Measurements from ENCODE around the gene NRXN3. TPM values are rescaled to one million over a fixed set of nuclear protein-coding genes. Genes with fewer than 3 reads are reported as not detected.

NRXN3 gene
- total and polyA plus RNA-seq, 4 donors, result 0.07 to 1.2 (median 0.23) TPM

GRCh38 chr14:79332504-79333197 lies 1162.5 kb downstream of the NRXN3 start:
- H3K9ac ChIP-seq (ENCODE audit: low read depth in 1 of 2, low read length in 2 of 2), result no peak overlapping the region
- TF ChIP-seq HNF4A (conservative IDR thresholded peaks at IDR 0.05) (no peak), NR2F2 (IDR thresholded peaks at IDR 0.05) (no peak), FOXA1 (IDR thresholded peaks at IDR 0.05) (no peak), ATF3 (IDR thresholded peaks at IDR 0.05) (no peak), ZBTB33 (IDR thresholded peaks at IDR 0.05) (no peak), MAX (IDR thresholded peaks at IDR 0.05) (no peak), EGR1 (IDR thresholded peaks at IDR 0.05; ENCODE audit: low read depth in 2 of 2) (no peak), HNF4G (IDR thresholded peaks at IDR 0.05) (no peak), JUND (IDR thresholded peaks at IDR 0.05) (no peak), GABPA (IDR thresholded peaks at IDR 0.05 in 1 of 2, conservative IDR thresholded peaks at IDR 0.05 in 1 of 2) (no peak)
- 40% methylated on average over 7 of the region's 7 CpGs for WGBS
- H3K36me3 ChIP-seq (ENCODE audit: control insufficient read depth in 4 of 4, insufficient read depth in 3 of 4, low read depth in 1 of 4, low read length in 3 of 4), result no peaks in the 10 kb centered on the region
- no peaks in the 10 kb centered on the region for H3K9me3 ChIP-seq (ENCODE audit: control insufficient read depth in 4 of 4, low read length in 3 of 4)
- H3K27me3 ChIP-seq (ENCODE audit: control insufficient read depth in 4 of 4, insufficient read depth in 4 of 4, low read length in 3 of 4), result no peaks in the 10 kb centered on the region
- H3K27ac ChIP-seq (ENCODE audit: low read depth in 1 of 2, low read length in 2 of 2), result no peak overlapping the region
- H3K4me1 ChIP-seq (ENCODE audit: control insufficient read depth in 4 of 4, insufficient read depth in 4 of 4, low read length in 3 of 4), result no peaks in the 10 kb centered on the region
- H3K4me3 ChIP-seq (ENCODE audit: low read depth in 1 of 3, low read length in 3 of 3), result no peak overlapping the region
- no peak for DNase-seq (ENCODE audit: low spot score)

GRCh38 chr14:79333198-79333546 lies 1163.0 kb downstream of the NRXN3 start:
- Histone ChIP-seq H3K36me3 (ENCODE audit: control insufficient read depth in 4 of 4, insufficient read depth in 3 of 4, low read depth in 1 of 4, low read length in 3 of 4) (no peaks in the 10 kb centered on the region), H3K27ac (ENCODE audit: low read depth in 1 of 2, low read length in 2 of 2) (no peak overlapping the region), H3K4me3 (ENCODE audit: low read depth in 1 of 3, low read length in 3 of 3) (no peak overlapping the region), H3K9ac (ENCODE audit: low read depth in 1 of 2, low read length in 2 of 2) (no peak overlapping the region), H3K27me3 (ENCODE audit: control insufficient read depth in 4 of 4, insufficient read depth in 4 of 4, low read length in 3 of 4) (no peaks in the 10 kb centered on the region), H3K9me3 (ENCODE audit: control insufficient read depth in 4 of 4, low read length in 3 of 4) (no peaks in the 10 kb centered on the region), H3K4me1 (ENCODE audit: control insufficient read depth in 4 of 4, insufficient read depth in 4 of 4, low read length in 3 of 4) (no peaks in the 10 kb centered on the region)
- no peak for DNase-seq (ENCODE audit: low spot score)
- WGBS, result 30% methylated on average over 1 of the region's 1 CpG
- no peak for TF ChIP-seq EGR1 (IDR thresholded peaks at IDR 0.05; ENCODE audit: low read depth in 2 of 2)
- TF ChIP-seq RAD21 (IDR thresholded peaks at IDR 0.05), result no peak
- no peak for TF ChIP-seq RXRA (IDR thresholded peaks at IDR 0.05)
- no peak for TF ChIP-seq REST (IDR thresholded peaks at IDR 0.05)
- TF ChIP-seq ZBTB33 (IDR thresholded peaks at IDR 0.05), result no peak
- TF ChIP-seq MAX (IDR thresholded peaks at IDR 0.05), result no peak
- no peak for TF ChIP-seq YY1 (IDR thresholded peaks at IDR 0.05)
- no peak for TF ChIP-seq JUND (IDR thresholded peaks at IDR 0.05)
- no peak for TF ChIP-seq HNF4G (IDR thresholded peaks at IDR 0.05)
- no peak for TF ChIP-seq ATF3 (IDR thresholded peaks at IDR 0.05)
- no peak for TF ChIP-seq FOXA1 (IDR thresholded peaks at IDR 0.05)
- no peak for TF ChIP-seq SP1 (IDR thresholded peaks at IDR 0.05)
- TF ChIP-seq FOXA2 (IDR thresholded peaks at IDR 0.05), result no peak
- TF ChIP-seq NR2F2 (IDR thresholded peaks at IDR 0.05), result no peak
- no peak for TF ChIP-seq TAF1 (conservative IDR thresholded peaks at IDR 0.05)
- no peak for TF ChIP-seq CTCF (IDR thresholded peaks at IDR 0.05; ENCODE audit: low read depth, low read length, missing input control)
- TF ChIP-seq GABPA (IDR thresholded peaks at IDR 0.05 in 1 of 2, conservative IDR thresholded peaks at IDR 0.05 in 1 of 2), result no peak
- no peak for TF ChIP-seq HNF4A (conservative IDR thresholded peaks at IDR 0.05)
